GM19397 (cell line): Measurements from ENCODE around the gene PLEKHM3.
"Not testable (repeated sequence)": the region's sequence is repeated elsewhere in the genome, so short reads cannot be mapped to it uniquely, and the experiment has no call there.

Experiments used
- ATAC-seq: cut with Tn5 transposase; IDR thresholded peaks from one replicate; pipeline ENCODE4 v1.9.1; 2021; ENCODE audit warnings: mild to moderate bottlenecking, moderate library complexity; ENCODE audit not compliant: unreplicated experiment

PLEKHM3 gene

DNA sequence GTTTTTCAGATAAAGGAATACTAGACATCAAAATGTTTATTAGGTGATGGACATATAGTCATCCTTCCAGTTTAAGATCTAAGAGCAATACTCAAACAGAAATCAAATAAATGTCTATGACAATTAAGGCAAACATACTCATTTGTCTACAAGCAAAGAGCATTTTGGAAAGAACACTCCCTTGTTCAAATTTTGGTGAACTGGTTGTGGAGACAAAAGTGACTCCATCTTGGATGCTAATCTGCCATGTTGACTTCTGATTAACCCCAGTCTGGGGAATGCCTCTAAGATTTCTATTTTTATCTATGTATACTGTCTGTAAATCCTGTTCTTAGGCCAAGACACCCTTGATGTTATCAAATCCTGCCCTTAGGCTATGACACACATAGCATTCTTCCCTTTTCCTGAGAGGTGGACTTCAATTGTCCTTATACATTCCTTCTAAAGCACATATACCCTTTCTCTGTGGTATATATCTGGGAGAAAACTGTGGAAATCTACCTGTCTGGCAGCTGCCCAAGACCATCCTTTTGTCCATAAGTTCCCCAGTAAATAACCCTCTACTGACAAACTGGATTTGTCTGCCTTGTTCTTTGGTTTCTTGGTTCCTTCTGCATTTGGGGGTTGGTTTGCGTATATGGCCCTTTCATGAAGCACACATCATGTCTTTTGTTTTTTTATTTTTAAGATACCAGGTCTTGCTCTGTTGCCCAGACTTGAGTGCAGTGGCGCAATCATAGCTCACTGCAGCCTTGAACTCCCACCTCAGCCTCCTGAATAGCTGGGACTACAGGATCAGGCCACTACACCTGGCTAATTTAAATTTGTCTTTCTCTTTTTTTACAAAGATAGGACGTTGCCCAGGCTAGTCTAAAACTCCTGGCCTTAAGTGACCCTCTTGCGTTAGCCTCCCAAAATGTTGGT, 12.5 kb upstream of the PLEKHM3 start:
- ATAC-seq, result no peak

DNA sequence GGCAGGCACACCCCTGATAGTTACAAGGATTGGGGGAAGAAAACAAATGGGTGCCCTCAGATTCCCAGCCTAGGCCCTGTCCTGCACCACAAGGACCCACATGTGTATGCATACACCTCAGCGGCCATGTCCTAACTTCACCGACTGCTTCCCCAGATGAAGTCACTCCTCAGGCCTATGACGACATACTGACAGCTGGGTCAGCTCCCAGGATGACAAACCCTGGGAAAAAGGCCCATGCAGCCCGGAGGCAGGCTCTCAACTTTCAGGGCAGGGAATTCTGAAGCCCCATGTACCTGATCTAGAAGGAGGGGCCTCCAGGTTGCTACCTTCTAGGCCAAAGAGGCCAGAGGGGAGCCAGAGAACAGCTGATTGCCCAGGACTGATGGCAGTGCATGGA, 11.0 kb upstream of the PLEKHM3 start:
- ATAC-seq, result no peak

DNA sequence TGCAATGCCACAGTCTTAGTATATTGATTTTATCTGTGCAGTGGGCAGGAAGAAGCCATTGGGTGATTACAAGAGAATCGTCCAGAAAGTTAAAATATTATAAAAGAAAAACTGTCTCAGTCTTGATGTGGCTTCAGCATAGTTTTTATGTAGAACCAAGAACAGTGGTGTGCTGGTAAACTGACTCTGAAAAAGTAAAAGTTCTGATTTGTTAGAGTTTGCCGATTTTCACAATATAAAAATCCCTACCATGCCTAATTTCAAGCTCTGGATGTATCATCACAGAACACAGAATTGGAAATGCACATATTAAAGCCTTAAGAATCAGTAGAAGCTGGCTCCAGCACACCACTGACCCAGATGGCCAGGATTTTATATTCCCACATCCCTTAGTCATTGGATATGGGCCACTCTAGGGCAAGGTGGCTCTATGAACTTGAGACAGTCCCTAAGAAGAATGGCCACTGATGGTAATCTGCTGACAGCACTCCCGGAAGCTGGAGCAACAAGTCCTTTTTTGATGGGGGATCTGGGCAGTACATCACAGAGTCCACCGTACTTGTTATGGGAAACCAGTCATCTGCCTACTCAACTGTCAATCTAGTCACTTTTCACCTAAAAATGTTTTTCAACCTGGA, 9.3 kb upstream of the PLEKHM3 start:
- no peak for ATAC-seq

DNA sequence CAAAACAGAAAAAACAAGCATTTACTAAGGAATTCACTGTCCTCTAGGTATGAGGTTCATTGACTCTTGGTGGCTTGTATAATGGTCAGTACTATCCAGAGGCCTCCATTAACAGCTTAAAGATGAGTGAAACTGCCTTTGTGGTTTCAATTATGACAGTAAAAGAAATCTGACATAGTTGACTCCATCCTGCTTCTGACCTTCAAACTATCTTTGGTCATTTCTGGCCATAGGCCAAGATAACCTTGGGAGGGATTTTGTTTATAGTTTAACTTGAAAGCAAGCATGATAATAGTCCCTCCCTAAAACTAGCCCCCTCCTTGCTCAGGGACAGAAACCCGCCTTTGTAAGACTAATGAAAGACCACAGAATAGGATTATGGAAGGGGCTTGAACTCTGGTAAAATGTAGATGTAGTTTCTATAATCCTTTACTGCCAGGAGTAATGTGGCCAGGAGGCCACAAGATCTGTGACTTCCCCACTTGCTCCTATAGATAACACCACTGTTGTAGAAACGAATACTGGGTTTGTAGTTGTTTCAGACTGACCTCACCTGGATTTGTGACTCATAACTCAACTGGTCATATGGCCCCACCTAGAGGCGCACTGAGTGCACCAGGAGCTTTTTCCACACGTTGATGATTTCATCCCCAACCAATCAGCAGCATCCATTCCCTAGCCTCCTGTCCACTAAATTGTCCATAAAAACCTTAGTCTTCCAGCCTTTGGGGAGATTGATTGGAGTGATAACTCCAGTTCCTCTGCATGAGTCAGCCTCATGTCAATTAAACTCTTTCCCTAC, 8.6 kb upstream of the PLEKHM3 start:
- peak; percentile 82 for ATAC-seq

DNA sequence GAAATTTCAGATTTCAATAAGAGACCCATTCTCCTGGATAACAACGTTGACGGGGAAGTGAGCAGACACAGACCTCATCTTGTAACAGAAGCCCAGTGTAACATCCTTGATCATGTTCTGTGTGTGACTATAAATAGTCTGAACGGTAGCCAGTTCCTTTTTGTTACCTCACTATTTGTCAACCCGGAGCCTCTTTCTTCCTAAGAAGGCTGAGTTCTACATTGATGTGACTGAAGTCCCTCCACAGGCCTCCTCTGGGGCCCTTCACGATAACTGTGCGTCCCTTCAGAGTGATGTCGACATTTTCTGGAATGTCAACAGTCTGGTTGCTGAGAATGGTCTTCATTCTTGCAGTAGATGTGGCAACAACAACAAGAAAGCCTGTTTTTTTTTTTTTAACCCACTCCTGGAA, 6.3 kb upstream of the PLEKHM3 start:
- ATAC-seq, result no peak

DNA sequence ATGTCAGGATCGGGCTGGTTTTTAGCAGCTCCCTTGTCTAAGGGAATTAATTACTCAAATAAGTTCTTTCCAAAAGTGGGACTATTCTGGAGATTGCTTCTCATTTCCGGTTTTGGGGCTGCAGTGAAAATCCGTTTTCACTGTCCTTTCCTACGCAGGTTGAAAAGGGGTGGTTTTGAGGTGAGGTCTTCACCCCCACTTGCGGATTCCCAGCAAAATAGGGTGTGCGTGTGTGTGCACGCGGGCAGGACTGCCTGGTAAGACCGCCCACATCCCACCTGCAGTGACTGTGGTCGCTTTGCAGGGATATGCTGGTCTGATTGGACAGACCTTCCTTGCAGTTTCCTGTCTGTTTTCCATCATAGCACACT, 472 bp upstream of the PLEKHM3 start:
- ATAC-seq, result no peak

DNA sequence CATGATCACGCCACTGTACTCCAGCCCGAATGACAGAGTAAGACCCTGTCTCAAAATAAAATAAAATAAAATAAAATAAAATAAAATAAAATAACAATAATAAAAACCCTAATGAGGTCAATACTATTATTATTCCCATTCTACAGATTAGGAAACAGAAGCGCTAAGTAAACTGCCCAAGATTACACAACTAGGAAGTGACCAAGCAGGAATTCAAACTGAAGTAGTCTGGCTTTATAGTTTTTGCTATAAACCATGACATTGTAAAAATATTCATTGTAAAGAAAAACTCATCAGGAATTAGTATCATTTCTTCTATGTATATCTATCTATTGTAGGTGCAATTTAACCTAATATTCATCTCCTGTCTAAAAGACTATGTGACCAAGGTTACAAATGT, 1.2 kb downstream of the PLEKHM3 start:
- no peak for ATAC-seq

DNA sequence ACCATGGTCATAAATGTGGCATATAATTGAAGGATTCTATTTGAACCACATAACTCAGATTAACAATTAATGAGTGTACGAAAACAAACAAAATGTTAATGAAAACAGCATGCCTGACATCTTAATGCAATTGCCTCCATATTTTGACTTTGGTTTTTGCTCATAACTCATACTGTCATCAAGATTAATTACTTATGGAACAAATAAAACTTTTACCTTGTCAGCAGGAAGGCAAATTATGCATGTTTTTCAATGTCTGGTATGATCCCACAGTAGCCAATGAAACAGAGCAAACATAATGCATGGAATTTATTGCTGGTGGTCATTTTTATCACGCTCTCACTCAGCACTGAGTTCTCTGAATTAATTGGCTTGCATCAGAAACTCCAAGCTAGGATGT, 5.1 kb downstream of the PLEKHM3 start:
- ATAC-seq, result no peak

DNA sequence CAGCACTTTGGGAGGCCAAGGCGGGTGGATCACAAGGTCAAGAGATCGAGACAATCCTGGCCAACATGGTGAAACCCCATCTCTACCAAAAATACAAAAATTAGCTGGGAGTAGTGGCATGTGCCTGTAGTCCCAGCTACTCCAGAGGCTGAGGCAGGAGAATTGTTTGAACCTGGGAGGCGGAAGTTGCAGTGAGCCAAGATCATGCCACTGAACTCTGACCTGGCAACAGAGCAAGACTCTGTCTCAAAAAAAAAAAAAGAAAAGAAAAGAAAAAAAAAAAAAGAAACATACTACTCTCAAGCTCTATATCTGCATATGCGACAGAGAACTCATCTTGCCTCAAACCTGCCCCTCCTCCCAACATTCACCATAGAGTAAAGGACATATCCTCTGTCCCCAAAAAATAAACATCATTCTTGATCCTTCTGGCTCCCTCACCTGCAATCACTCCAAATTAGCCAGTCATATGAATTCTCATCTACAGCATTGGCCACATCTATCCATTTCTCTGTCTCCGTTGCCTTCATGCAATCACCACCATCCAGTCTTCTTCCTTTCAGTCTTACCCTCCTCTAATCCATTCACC, 7.1 kb downstream of the PLEKHM3 start:
- ATAC-seq, result not testable (repeated sequence)

DNA sequence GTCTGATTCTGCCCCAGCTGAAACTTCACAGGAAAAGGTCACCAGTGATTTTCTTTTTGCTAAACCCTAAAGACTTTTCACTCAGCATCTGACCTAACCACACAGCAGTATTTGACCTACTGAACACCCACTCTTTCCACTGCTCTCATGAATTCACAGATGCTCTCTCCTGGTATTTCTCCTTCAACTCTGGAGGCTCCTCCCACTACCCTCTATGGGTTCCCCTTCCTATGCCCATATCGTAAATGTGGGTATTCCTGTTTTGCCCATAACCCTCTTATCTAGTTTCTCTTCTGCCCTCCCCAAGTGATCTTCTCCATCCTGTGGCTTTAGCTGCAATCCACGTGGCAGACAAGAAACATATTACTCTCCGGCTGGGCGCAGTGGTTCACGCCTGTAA, 7.6 kb downstream of the PLEKHM3 start:
- no peak for ATAC-seq

DNA sequence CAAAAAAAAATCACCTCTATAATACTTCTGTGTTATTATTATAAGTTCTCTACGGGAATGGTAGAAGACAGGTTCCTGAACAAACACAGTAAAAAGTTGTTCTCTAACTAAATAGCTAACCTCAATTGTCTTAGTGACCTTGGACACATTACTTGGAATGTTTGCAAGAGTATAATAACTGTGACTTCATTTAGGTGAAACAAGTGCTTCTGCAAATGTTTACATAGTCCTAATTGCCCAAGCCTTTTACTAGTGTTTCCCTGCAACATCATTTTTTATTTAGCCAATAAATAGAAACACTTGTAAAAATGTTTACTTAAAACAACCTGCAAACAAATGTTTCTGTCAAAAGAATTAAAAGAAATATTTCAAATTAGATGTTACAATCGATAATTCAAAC, 9.9 kb downstream of the PLEKHM3 start:
- ATAC-seq, result no peak

DNA sequence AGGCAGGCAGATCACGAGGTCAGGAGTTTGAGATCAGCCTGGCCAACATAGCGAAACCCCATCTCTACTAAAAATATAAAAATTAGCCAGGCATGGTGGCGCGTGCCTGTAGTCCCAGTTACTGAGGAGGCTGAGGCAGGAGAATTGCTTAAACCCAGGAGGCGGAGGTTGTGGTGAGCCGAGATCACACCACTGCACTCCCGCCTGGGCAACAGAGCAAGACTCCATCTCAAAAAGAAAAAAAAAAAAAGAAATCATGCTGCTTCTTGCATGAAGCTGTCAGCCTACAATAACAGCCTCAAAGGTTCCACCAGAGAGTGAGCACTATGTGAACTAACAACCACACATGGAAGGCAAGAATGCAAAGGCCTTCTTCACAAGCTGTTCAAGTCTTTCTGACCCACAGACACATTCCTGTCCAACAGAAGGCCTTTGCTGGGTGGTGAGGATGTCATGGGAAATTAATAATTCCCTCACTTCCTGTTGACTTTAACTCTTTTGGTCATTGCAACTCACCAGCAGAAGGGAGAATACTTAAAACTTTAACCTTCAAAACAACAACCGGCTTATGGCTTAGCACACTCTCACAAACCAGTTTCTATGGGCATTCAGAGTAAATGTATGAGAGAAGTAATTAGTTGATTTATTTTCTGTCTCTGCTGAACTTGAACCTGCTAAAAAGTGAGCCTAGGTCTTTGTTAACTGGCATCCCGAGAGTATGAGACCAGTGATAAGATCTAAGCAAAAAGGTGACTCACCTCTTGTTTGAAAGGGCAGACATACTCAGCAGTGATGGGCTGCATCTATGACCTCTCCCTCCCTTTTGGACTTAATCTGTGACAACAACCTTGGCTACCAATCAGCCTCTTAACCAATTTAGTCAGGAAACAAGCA, 11.8 kb downstream of the PLEKHM3 start:
- no peak for ATAC-seq

DNA sequence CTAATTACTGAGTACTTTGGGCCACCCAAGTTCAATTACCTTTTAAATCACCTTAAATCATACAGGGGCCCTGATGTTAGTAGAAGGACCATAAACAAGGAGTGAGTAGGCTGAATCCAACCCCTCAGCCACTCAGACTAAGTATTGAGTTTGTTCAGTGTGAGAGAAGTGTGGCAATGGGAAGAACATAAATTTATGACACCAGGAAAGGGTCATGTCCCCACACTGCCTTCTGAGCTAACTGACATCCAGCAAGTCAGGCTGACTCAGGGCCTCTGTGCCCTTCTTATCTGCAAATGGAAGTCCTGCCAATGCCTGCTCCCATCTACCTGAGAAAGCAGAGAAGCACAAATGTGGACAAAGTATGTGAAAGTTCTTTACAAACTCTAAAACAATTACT, 12.9 kb downstream of the PLEKHM3 start:
- ATAC-seq, result no peak

DNA sequence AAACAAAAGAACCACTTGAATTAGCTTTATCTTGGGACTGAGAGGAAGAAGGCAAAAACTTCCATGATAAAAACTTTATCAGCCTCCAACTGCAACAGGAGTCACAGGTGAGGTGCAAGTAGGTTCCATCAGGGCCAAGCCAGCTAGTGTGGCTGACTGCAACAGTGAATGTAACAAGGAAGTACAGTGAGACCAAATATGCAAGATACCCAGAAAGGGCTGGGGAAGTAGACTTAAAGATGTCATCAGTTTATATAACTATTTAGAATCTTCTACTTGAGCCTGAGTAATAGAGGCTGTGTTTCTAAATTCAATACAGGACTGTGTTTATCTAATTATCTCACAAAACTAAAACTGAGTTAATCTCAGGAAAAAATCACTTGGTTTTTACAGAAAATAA, 14.8 kb downstream of the PLEKHM3 start:
- no peak for ATAC-seq

DNA sequence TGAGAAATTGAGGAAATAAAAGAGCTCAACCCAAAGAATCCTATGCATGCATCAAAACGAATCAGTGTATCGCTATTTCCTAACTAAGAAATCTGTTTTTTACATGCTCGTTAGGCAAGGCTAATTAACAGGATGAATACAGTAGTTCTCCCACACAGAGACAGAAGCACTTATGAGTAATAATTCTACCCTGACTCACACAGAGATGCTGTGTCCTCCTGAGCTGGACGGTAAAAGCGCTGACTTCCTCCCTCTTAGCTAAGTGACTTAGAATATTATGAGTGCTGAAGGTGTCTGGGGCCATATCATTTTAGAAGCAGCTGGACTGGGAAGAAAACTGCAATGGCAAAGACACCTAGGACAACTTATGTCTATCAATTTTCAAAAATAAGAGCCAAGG, 18.5 kb downstream of the PLEKHM3 start:
- no peak for ATAC-seq

DNA sequence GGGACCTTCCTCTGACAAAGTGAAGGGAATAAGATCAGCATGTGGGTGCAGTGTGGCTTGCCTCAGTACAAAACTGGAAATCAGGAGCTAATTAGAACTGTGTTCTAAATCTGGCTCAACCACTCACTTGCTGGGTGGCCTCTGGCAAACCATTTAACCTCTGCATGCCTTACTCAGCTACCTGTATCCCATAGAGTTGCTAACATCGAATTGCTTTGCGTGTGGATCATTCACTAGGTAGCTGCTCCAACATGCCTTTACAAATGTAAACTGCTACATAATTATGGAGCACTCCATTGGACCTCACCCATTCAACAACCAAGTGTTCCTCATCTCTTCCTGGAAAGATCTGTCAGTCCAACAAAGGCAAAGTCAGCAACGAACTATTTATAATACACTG, 19.0 kb downstream of the PLEKHM3 start:
- ATAC-seq, result no peak

DNA sequence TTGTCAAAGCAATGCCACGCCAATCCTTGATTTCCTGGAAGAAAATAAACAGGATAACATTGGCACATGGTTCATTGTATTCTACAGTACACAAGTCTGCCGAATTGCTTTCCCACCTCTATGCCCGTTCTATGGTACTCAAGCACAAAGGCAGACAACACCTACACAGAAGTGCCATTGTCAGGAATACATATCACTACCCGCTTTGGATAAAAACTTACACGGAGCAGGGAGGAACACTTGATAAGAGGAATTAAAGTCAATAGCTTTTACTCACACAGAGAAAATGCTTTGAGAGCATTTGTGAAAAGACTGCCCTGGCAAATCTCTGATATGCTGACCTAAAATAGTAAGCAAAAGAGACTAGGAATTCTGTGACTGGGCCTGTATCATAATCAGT, 23.4 kb downstream of the PLEKHM3 start:
- ATAC-seq, result no peak

DNA sequence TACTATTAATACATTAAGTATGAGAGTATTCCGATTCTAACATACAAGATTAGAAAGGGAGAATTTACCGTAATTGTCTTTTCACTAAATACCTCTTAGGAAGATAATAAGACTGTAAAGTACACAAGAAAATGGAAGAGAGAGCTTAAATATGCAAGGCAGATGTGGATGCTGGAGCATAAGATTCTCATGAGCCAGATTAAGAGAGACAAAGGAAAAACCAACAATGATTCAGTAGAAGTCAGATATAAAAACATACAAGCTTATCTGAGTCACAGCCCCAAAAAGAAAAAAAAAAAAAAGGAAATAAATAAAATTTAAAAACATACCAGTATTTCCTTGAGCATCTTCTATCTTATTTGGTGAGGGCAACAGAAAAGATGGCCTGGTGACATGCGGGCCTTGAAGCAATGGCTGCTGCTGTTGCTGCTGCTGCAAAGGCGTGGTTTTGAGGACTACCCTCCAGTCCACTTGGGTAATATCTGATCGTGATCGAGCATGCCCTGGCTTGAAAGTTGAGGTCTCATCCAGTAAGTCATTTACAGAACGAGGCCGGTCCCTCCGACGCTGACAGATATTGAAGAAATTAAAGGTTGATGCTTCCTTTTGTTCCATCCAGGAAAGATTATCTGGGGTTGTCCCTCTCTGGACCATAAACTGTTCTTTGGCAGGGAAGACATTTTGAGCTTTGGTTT, 24.5 kb downstream of the PLEKHM3 start:
- ATAC-seq, result no peak

DNA sequence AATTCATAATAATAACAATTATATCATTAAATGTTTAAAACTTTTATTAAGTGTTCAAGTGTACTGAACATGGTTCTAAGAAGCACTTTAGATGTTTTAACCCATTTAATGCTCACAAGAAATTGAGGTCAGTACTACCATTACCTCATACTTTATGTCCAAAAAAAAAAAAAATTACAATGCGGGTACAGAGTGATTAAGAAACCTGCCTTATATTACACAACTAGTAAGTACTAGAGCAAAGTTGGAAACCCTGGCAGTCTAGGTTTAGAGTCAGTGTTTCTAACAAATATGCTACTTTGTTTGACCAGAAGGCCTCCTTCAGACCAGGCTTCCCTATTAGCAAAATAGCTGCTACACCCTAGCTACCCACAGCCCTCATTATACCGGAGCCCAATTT, 28.5 kb downstream of the PLEKHM3 start:
- no peak for ATAC-seq

DNA sequence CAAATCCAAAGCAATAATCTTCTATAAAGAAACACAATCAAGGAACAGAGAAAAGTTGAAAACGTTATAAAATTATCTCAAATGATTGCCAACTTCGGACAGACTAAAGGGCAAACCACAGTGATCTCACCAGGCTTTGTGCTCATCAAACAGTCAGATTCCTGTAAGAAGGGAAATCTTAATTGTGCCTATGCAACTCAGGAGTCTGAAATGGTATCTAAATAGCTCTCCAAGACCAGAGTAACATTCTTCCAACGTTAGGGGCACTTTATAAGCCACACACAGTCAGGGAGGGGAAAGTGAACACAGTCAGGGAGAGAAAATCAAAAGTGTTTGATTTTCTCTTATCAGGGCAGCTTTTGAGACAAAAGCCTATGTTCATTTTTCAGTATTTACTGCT, 29.4 kb downstream of the PLEKHM3 start:
- ATAC-seq, result no peak
